Activated naive CD8-positive, alpha-beta T cell treated with anti-CD3 and anti-CD28 coated beads for 36 hours (primary cell): Measurements from ENCODE around the gene RBM20. TPM values are rescaled to one million over a fixed set of nuclear protein-coding genes. Genes with fewer than 3 reads are reported as not detected.

ENCODE experiments used
- DNase-seq: peaks from one replicate; pipeline ENCODE4 v3.0.0; 2021
- H3K27ac Mint-ChIP-seq: one replicate; pipeline ENCODE4 v1.8.0; 2022; ENCODE audit warnings: mild to moderate bottlenecking, moderate library complexity, mixed read lengths
- H3K27me3 Mint-ChIP-seq: one replicate; pipeline ENCODE4 v1.8.0; 2022; ENCODE audit warnings: mild to moderate bottlenecking, mixed read lengths
- H3K36me3 Mint-ChIP-seq: one replicate; pipeline ENCODE4 v1.8.0; 2021; ENCODE audit warnings: mild to moderate bottlenecking, mixed read lengths
- H3K4me1 Mint-ChIP-seq: one replicate; pipeline ENCODE4 v1.8.0; 2021; ENCODE audit warnings: mixed read lengths
- H3K4me3 Mint-ChIP-seq: one replicate; pipeline ENCODE4 v1.8.0; 2022; ENCODE audit warnings: mild to moderate bottlenecking, moderate library complexity, mixed read lengths
- H3K9me3 Mint-ChIP-seq: one replicate; pipeline ENCODE4 v1.8.0; 2022; ENCODE audit warnings: mixed read lengths
- total RNA-seq, 2 experiments: library from RNA; stranded (reverse); gene quantifications; one replicate each; pipeline ENCODE4 v1.2.3, GENCODE V29; 2021

The RBM20 gene
- total RNA-seq, 2 experiments from 2014 or later, result 0.42 to 0.45 TPM

- peaks cover 7% of the 10 kb centered on the region for H3K4me1 Mint-ChIP-seq
These were observed 26.2 kb downstream of the RBM20 start for GRCh38 chr10:110670335-110670734.

GRCh38 chr10:110671788-110672579, 27.8 kb downstream of the RBM20 start:
- DNase-seq, result peak; percentile 81
- Mint-ChIP-seq H3K4me3 (peak overlapping the region; percentile 85), H3K36me3 (no peaks in the 10 kb centered on the region), H3K27ac (peak overlapping the region; percentile 85), H3K4me1 (peaks cover 7% of the 10 kb centered on the region), H3K9me3 (no peaks in the 10 kb centered on the region), H3K27me3 (no peaks in the 10 kb centered on the region)

More at GRCh38 chr10:110670335-110670734, 26.2 kb downstream of the RBM20 start:
- no peaks in the 10 kb centered on the region for H3K27me3 Mint-ChIP-seq
- H3K27ac Mint-ChIP-seq, result no peak overlapping the region
- DNase-seq, result no peak
- no peaks in the 10 kb centered on the region for H3K36me3 Mint-ChIP-seq
- H3K9me3 Mint-ChIP-seq, result no peaks in the 10 kb centered on the region
- H3K4me3 Mint-ChIP-seq, result no peak overlapping the region

- no peaks in the 10 kb centered on the region for H3K9me3 Mint-ChIP-seq
- H3K27ac Mint-ChIP-seq, result peak overlapping the region; percentile 85
- H3K4me1 Mint-ChIP-seq, result peaks cover 7% of the 10 kb centered on the region
- peak overlapping the region; percentile 85 for H3K4me3 Mint-ChIP-seq
- H3K27me3 Mint-ChIP-seq, result no peaks in the 10 kb centered on the region
- no peaks in the 10 kb centered on the region for H3K36me3 Mint-ChIP-seq
- no peak for DNase-seq
These were observed 28.4 kb downstream of the RBM20 start for GRCh38 chr10:110672580-110672919.

- Mint-ChIP-seq H3K4me3 (no peak overlapping the region), H3K27ac (no peak overlapping the region), H3K36me3 (no peaks in the 10 kb centered on the region), H3K4me1 (peaks cover 9% of the 10 kb centered on the region), H3K27me3 (peaks cover 4% of the 10 kb centered on the region), H3K9me3 (no peaks in the 10 kb centered on the region)
- no peak for DNase-seq
These were observed 31.9 kb downstream of the RBM20 start for GRCh38 chr10:110676016-110676415.

GRCh38 chr10:110679486-110680272, 35.5 kb downstream of the RBM20 start:
- no peaks in the 10 kb centered on the region for H3K9me3 Mint-ChIP-seq
- H3K4me3 Mint-ChIP-seq, result no peak overlapping the region
- H3K27me3 Mint-ChIP-seq, result peaks cover 16% of the 10 kb centered on the region
- no peaks in the 10 kb centered on the region for H3K36me3 Mint-ChIP-seq
- DNase-seq, result no peak
- H3K4me1 Mint-ChIP-seq, result peaks cover 2% of the 10 kb centered on the region
- no peak overlapping the region for H3K27ac Mint-ChIP-seq

GRCh38 chr10:110680273-110681020, 36.3 kb downstream of the RBM20 start:
- Mint-ChIP-seq H3K27me3 (peaks cover 20% of the 10 kb centered on the region), H3K4me3 (no peak overlapping the region), H3K9me3 (no peaks in the 10 kb centered on the region), H3K4me1 (peaks cover 2% of the 10 kb centered on the region), H3K36me3 (no peaks in the 10 kb centered on the region), H3K27ac (no peak overlapping the region)
- no peak for DNase-seq

GRCh38 chr10:110681023-110681681, 37.0 kb downstream of the RBM20 start:
- Mint-ChIP-seq H3K27me3 (peaks cover 20% of the 10 kb centered on the region), H3K9me3 (no peaks in the 10 kb centered on the region), H3K4me1 (peaks cover 2% of the 10 kb centered on the region), H3K36me3 (no peaks in the 10 kb centered on the region), H3K4me3 (no peak overlapping the region), H3K27ac (no peak overlapping the region)
- peak; percentile 29 for DNase-seq

GRCh38 chr10:110682348-110682747, 38.2 kb downstream of the RBM20 start:
- Mint-ChIP-seq H3K36me3 (no peaks in the 10 kb centered on the region), H3K4me1 (peaks cover 2% of the 10 kb centered on the region), H3K27me3 (peaks cover 20% of the 10 kb centered on the region)

GRCh38 chr10:110684800-110685446, 40.8 kb downstream of the RBM20 start:
- H3K36me3 Mint-ChIP-seq, result no peaks in the 10 kb centered on the region
- peaks cover 2% of the 10 kb centered on the region for H3K4me1 Mint-ChIP-seq
- no peak overlapping the region for H3K27ac Mint-ChIP-seq
- DNase-seq, result no peak
- peaks cover 20% of the 10 kb centered on the region for H3K27me3 Mint-ChIP-seq
- H3K4me3 Mint-ChIP-seq, result no peak overlapping the region
- H3K9me3 Mint-ChIP-seq, result no peaks in the 10 kb centered on the region

More at GRCh38 chr10:110682348-110682747, 38.2 kb downstream of the RBM20 start:
- H3K4me3 Mint-ChIP-seq, result no peak overlapping the region
- H3K27ac Mint-ChIP-seq, result no peak overlapping the region
- DNase-seq, result no peak
- H3K9me3 Mint-ChIP-seq, result no peaks in the 10 kb centered on the region

GRCh38 chr10:110686047-110686446, 41.9 kb downstream of the RBM20 start:
- Mint-ChIP-seq H3K27ac (no peak overlapping the region), H3K4me3 (no peak overlapping the region), H3K36me3 (no peaks in the 10 kb centered on the region), H3K4me1 (no peaks in the 10 kb centered on the region), H3K27me3 (peaks cover 15% of the 10 kb centered on the region), H3K9me3 (no peaks in the 10 kb centered on the region)
- DNase-seq, result no peak

- Mint-ChIP-seq H3K4me1 (no peaks in the 10 kb centered on the region), H3K9me3 (no peaks in the 10 kb centered on the region), H3K4me3 (no peak overlapping the region), H3K27ac (no peak overlapping the region), H3K27me3 (peaks cover 17% of the 10 kb centered on the region), H3K36me3 (no peaks in the 10 kb centered on the region)
- no peak for DNase-seq
These were observed 42.8 kb downstream of the RBM20 start for GRCh38 chr10:110686949-110687348.

- H3K27ac Mint-ChIP-seq, result no peak overlapping the region
- no peak overlapping the region for H3K4me3 Mint-ChIP-seq
- no peaks in the 10 kb centered on the region for H3K36me3 Mint-ChIP-seq
- H3K27me3 Mint-ChIP-seq, result peaks cover 13% of the 10 kb centered on the region
- H3K9me3 Mint-ChIP-seq, result no peaks in the 10 kb centered on the region
- no peak for DNase-seq
- H3K4me1 Mint-ChIP-seq, result no peaks in the 10 kb centered on the region
These were observed 43.3 kb downstream of the RBM20 start for GRCh38 chr10:110687400-110687799.

GRCh38 chr10:110691139-110691538, 47.0 kb downstream of the RBM20 start:
- no peak overlapping the region for H3K4me3 Mint-ChIP-seq

GRCh38 chr10:110694263-110694662, 50.1 kb downstream of the RBM20 start:
- H3K27me3 Mint-ChIP-seq, result peaks cover 5% of the 10 kb centered on the region
- H3K27ac Mint-ChIP-seq, result no peak overlapping the region
- no peak overlapping the region for H3K4me3 Mint-ChIP-seq
- peaks cover 5% of the 10 kb centered on the region for H3K9me3 Mint-ChIP-seq
- no peak for DNase-seq
- no peaks in the 10 kb centered on the region for H3K4me1 Mint-ChIP-seq
- no peaks in the 10 kb centered on the region for H3K36me3 Mint-ChIP-seq

More at GRCh38 chr10:110691139-110691538, 47.0 kb downstream of the RBM20 start:
- Mint-ChIP-seq H3K27me3 (peaks cover 5% of the 10 kb centered on the region), H3K27ac (no peak overlapping the region), H3K36me3 (no peaks in the 10 kb centered on the region), H3K4me1 (no peaks in the 10 kb centered on the region), H3K9me3 (peaks cover 5% of the 10 kb centered on the region)
- no peak for DNase-seq
